Hepatic stellate cell (primary cell): ENCODE measurements around the gene HS3ST2.
"Not testable (repeated sequence)": the region's sequence is repeated elsewhere in the genome, so short reads cannot be mapped to it uniquely, and the experiment has no call there.

Experiments used
- DNase-seq: peaks from one replicate; pipeline ENCODE4 v3.0.0; 2011; ENCODE audit warnings: low spot score

The HS3ST2 gene

DNA sequence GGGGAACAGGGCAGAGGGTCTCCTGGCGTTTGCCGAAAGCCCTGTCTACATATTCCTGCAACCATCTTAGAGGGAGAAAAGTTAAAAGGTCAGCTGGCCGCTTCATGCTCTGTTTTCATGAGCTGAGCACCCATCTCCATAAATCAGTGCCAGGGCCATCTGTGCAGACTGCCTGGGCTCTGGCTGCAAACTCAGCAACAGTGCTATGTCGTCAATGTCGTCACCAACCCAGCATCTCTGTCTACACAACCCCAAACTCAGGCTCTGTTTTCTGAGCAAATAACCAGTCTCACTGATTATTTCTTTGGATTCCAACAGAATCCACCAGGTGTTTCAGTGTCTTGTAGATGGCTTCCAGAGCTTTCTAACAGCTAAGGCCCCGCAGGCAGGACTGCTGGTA, 65.0 kb downstream of the HS3ST2 start:
- no peak for DNase-seq

- DNase-seq, result no peak
Observed at GRCh38 chr16:22879466-22879865, 65.5 kb downstream of the HS3ST2 start.

DNA sequence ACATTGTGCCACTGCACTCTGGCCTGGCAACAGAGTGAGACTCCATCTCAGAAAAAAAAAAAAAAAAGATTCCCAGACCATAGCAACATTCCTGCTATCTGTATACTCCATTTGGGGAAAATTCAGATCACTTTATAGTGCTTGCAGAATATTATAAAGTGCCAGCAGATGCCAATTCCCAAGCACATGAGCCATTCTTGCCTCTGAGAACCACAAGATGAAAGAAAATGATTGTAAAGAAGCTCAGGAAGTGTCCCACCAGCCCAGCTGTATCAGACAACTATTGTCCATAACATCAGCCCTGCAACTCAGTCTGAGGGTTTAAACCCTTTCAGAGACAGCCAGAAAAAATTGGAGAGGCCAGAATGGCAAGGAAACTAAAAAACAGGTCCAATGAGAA, 69.0 kb downstream of the HS3ST2 start:
- no peak for DNase-seq

GRCh38 chr16:22885951-22886350, 72.0 kb downstream of the HS3ST2 start:
- DNase-seq, result no peak

DNA sequence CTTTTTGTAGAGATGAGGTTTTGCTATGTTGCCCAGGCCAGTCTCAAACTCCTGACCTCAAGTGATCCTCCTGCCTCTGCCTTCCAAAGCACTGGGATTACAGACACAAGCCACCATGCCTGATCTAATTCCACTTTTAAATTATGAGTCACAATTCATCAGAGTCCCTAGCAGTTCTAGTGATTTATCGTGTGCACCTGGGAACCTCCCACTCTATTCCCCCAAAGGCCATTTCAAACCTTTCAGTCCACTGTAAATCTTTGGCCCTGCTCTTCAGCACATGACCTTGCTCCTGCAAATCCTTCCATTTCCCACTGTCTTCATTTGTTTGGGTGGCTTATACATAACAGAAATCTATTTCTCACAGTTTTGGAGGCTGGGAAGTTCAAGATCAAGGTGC, 73.0 kb downstream of the HS3ST2 start:
- no peak for DNase-seq

DNA sequence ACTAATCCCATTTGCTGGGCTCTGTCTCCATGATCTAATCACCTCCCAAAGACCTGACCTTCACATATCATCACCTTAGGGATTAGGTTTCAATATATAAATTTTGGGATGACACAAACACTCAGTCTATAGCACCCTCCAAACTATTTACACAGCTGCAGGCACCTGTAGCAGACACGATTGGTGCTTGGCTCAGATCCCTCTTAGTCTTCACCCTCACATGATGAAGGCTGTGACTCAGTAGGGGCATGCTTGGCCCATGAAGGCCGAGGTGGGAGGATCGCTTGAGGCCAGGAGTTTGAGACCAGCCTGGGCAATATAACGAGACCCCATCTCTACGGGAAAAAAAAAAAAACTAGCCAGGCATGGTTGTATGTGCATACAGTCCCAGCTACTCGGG, 73.5 kb downstream of the HS3ST2 start:
- no peak for DNase-seq

DNA sequence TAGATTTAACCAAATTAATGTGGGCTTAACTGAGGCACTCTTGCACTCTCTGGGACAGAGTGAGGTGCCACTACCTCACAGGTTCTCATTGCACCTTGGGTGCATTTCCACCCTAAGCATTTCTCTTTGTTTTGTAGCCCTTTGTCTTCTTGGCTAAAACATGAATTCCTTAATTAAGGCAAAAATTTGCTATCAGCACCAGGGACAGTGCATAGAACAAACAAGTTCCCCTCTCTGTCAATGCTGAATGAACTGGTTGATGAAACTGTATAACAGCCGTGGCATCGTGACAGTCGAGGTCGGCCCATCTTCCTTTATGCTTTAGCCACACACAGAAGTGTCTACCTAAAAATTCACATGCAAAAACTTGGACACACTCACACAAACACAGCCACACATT, 74.8 kb downstream of the HS3ST2 start:
- DNase-seq, result no peak

DNA sequence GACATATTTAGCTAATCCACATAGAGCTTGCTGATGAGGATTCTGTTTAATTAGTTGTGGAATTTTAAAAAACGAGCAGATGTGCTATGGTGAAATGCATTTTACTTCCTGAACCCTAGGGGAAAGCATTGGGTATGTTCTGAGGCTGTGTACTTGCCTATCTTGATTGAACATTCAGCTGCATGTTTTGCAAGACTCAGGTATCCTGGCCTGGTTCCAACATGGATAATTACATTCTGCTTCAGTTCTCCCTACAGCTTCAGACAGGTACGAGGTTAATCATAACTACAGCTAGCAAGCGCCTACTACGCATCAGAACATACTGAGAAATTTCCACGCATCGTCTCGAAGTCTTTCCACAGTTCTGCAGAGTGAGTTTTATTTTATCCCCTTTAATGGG, 77.0 kb downstream of the HS3ST2 start:
- DNase-seq, result no peak

DNA sequence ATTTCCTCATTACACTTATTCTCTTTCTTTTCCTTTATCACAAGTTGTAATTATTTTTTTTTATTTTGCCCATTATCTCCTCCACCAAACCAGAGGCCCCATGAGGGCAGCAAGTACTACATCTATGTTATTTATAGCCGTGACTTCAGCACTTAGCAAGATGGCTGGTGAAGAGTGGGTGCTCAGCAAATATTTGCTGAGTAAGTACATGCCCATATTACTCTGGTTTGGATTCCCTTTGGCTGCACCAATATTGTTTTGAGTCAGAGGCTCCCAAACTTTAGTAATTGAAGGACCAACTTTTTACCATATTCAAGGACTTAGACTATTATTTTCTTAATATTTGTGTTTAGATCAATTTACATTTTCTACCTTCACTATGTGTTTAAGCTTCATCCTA, 83.2 kb downstream of the HS3ST2 start:
- no peak for DNase-seq

DNA sequence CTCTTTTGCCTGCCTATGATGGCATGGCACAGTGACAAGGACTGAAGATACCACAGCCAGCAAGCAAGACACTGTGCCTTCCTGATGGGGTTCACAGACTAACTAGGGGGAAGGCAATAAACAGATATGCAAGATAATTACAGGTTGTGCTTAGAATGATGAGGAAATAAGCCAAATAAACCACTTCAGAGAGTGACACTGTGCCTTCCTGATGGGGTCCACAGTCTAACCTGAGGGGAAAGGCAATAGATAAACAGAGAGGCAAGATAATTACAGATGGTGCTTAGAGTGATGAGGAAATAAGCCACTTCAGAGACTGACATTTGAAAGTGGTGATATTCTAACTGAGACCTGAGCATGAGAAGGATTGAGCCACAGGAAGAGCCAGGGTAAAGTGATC, 84.2 kb downstream of the HS3ST2 start:
- no peak for DNase-seq

DNA sequence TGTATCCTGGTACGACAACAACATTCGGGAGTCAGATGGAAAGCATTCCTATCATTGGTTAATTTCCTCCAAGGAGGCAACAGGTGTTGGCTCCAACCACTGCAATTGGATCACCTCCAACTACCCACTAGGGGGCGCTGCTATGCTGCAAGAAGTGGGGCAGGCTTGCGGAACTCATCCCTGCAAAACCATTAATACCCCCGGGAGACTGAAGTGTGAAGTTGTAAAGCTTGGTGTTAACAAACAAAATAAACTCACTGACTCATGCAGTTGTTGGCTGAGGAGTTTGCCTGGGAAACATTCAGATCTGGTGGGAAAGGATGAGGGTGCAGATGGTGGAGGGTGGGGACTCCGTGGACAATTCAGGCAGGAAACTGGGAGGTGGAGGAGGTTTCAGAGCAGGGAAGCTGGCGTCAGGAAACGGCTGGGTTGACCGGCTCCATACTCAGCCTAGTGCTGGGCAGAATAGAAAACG, 84.9 kb downstream of the HS3ST2 start:
- DNase-seq, result peak; percentile 15

- DNase-seq, result not testable (repeated sequence)
Observed at GRCh38 chr16:22899567-22899966, 85.6 kb downstream of the HS3ST2 start.

- no peak for DNase-seq
Observed at GRCh38 chr16:22900863-22901262, 86.9 kb downstream of the HS3ST2 start.

DNA sequence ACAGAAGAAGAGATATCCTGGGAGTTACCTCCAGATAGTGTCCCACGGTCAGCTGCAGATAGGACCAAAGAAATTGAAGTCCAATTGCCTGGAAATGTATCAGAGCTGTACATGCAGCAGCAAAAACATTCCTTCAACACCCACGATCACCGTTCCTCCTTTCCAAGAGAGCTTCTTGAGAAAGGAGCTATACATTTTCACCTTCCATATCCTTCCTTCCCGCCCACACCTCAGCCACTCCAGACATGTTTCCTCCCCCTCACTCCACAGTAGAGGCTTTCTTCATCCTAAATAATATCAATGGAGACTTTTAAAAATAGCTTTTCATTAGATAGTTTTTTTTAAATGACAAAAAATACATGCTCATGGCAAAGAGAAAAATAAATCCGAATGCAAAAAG, 87.6 kb downstream of the HS3ST2 start:
- DNase-seq, result no peak

- no peak for DNase-seq
Observed at GRCh38 chr16:22903716-22904115, 89.8 kb downstream of the HS3ST2 start.

GRCh38 chr16:22912654-22913053, 98.7 kb downstream of the HS3ST2 start:
- DNase-seq, result no peak

DNA sequence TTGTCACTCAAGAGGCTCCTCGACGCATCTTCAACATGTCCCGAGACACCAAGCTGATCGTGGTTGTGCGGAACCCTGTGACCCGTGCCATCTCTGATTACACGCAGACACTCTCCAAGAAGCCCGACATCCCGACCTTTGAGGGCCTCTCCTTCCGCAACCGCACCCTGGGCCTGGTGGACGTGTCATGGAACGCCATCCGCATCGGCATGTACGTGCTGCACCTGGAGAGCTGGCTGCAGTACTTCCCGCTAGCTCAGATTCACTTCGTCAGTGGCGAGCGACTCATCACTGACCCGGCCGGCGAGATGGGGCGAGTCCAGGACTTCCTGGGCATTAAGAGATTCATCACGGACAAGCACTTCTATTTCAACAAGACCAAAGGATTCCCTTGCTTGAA, 101.0 kb downstream of the HS3ST2 start:
- no peak for DNase-seq

DNA sequence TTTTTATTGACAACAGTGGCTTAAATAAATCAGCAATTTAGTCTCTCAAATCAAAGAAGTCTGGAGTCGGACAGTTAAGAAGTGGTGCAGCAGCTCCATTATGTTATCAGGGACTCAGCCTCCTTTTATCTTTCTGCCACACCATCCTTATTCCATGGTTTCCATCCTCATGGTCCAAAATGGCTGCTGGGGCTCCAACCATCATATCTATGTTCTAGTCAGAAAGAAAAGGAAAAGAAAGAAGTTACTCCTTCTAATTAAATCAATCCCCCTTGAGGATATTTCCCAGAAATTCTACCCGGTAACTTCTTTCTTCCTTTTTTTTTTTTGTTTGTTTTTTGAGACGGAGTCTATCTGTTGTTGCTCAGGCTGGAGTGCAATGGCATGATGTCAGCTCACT, 109.5 kb downstream of the HS3ST2 start:
- DNase-seq, result no peak

DNA sequence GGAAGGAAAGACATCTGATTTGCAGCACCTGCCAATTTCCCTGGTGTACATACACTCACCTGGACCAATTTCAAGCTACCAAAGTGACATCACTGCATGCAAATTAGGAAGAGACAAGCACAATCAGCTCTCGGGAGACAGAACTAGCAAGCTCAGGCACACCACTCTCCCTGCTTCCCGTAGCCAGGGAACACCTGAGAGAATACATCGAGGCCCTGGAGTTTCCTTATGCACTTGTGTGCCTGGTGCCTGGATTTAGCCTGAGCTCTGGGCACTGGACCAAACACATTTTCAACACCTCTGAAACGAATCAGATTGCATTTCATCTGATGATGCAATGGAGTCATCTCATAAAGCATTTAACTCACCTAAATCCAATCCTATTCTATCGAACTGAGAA, 110.5 kb downstream of the HS3ST2 start:
- DNase-seq, result no peak

DNA sequence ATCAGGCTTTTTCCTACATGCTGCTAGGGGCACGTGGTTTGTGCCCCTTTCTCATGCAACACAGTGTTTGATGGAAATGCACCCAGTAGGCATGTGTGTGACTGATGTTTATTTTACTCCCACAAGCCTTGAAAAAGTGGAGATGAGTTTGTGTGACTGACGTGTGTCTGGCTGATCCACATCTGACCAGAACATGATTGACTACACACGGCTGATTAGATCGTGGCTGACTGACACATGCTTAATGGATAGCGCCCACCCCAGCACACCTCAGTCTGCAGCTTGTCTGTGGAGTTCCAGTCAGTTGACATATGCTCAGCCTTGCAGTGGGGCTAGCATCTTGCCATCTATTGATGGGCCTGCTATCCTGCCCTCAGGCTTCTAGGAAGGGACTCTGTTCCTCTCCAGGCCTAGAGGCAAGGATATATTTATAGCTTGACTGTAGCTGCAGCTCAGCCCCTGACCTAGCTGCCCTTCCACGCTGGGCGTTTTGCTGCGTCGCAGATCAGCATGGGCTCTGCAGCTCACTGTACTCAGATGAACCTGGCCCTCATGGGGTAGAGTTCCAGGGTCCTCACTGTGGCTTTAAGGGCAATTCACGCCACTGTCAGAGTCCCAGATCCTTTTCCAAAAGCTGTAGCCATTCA, 112.3 kb downstream of the HS3ST2 start:
- DNase-seq, result no peak

DNA sequence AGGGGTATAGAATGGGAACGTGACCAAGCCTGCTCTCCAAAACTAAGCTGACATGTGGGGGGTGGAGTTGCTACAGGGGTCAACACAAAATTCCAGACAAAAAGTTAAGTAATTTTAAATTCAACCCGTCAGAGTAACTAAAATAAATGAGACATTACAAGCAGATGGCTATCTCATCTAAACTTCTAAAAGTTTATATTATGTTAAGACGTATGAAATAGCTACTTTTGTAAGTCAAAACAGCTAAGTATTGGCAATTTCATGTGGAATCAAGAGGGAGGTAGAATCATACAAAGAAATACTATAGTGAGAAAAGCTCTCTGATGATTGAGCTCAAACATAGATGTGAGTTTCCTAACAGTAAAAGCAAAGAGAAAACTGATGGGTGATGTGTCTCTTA, 113.3 kb downstream of the HS3ST2 start:
- DNase-seq, result no peak

- no peak for DNase-seq
Observed at GRCh38 chr16:22928882-22929435, 115.0 kb downstream of the HS3ST2 start.

GRCh38 chr16:22929461-22929860, 115.5 kb downstream of the HS3ST2 start:
- DNase-seq, result no peak

- DNase-seq, result no peak
Observed at GRCh38 chr16:22932032-22932771, 118.2 kb downstream of the HS3ST2 start.
